OCI-LY3 (cell line): ENCODE results near the gene RSPH3.

Source experiments
- EZH2phosphoT487 ChIP-seq: fragments of 200-600 bp; shearing (Covaris generic); IDR thresholded peaks from 2 replicates; pipeline ENCODE4 v1.6.1; 2018; ENCODE audit warnings: antibody characterized with exemption, mixed run types, low read depth
- TF ChIP-seq, protein P1 (sequence below): fragments of 200-600, 300-600 bp; sonication (generic); IDR thresholded peaks from 2 replicates; pipeline ENCODE4 v1.5.1; 2014; ENCODE audit warnings: antibody characterized with exemption, low read length, low read depth

DNA sequence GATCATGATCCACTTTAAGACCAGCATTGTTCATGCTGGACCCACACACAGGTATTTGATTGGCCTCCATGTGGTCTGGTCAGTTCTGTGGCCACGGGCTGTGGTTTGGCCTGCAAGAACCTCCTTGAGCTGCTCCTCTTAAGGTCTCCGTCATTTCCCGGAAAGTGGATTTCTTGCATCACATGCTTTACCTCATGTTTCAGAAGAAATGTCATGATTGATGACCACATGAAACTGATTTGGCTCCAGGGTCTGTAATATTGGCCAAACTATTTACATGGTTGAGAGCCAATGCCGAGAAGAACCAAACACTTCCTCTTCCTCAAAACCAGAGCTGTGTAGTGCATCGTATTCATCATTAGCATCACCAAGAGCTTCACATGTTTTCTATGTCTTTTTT lies 13.2 kb upstream of the RSPH3 start:
- TF ChIP-seq, protein P1, sequence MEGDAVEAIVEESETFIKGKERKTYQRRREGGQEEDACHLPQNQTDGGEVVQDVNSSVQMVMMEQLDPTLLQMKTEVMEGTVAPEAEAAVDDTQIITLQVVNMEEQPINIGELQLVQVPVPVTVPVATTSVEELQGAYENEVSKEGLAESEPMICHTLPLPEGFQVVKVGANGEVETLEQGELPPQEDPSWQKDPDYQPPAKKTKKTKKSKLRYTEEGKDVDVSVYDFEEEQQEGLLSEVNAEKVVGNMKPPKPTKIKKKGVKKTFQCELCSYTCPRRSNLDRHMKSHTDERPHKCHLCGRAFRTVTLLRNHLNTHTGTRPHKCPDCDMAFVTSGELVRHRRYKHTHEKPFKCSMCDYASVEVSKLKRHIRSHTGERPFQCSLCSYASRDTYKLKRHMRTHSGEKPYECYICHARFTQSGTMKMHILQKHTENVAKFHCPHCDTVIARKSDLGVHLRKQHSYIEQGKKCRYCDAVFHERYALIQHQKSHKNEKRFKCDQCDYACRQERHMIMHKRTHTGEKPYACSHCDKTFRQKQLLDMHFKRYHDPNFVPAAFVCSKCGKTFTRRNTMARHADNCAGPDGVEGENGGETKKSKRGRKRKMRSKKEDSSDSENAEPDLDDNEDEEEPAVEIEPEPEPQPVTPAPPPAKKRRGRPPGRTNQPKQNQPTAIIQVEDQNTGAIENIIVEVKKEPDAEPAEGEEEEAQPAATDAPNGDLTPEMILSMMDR = no peak
- TF ChIP-seq EZH2phosphoT487 = no peak
